Smooth muscle cell (in vitro differentiated cells): ENCODE measurements around the gene RFC5. TPM values are rescaled to one million over a fixed set of nuclear protein-coding genes. Genes with fewer than 3 reads are reported as not detected.

Experiments
- DNase-seq: peaks from one replicate; lab custom pipeline; 2025; ENCODE audit not compliant: unreplicated experiment; lab: John Stamatoyannopoulos, UW
- H2AFZ ChIP-seq: fragments of 200-600 bp; sonication (generic); 2 replicates; pipeline ENCODE4 v1.6.0; 2016; ENCODE audit warnings: antibody characterized with exemption, low read depth, mild to moderate bottlenecking
- H3F3A ChIP-seq: fragments of 200-600 bp; sonication (generic); 2 replicates; pipeline ENCODE4 v1.6.0; 2017; ENCODE audit warnings: antibody characterized with exemption, low read depth
- H3K27ac ChIP-seq: fragments of 200-600 bp; sonication (generic); 2 replicates; pipeline ENCODE4 v1.5.1; 2016; ENCODE audit warnings: low read depth, mild to moderate bottlenecking
- H3K27me3 ChIP-seq: fragments of 200-600 bp; sonication (generic); 2 replicates; pipeline ENCODE4 v1.6.1; 2016; ENCODE audit warnings: low read depth, mild to moderate bottlenecking
- H3K36me3 ChIP-seq: fragments of 200-600 bp; sonication (generic); 2 replicates; pipeline ENCODE4 v1.5.1; 2016; ENCODE audit warnings: low read depth
- H3K4me1 ChIP-seq: fragments of 200-600 bp; sonication (generic); 2 replicates; pipeline ENCODE4 v1.5.1; 2016; ENCODE audit warnings: low read depth
- H3K4me2 ChIP-seq: fragments of 200-600 bp; sonication (generic); 2 replicates; pipeline ENCODE4 v1.6.0; 2016; ENCODE audit warnings: mild to moderate bottlenecking
- H3K4me3 ChIP-seq: fragments of 200-600 bp; sonication (generic); 2 replicates; pipeline ENCODE4 v1.5.1; 2016; ENCODE audit warnings: mild to moderate bottlenecking
- H3K79me2 ChIP-seq: fragments of 200-600 bp; sonication (generic); 2 replicates; pipeline ENCODE4 v1.6.0; 2016; ENCODE audit warnings: low read depth, mild to moderate bottlenecking
- H3K9ac ChIP-seq: fragments of 200-600 bp; sonication (generic); 2 replicates; pipeline ENCODE4 v1.6.0; 2016; ENCODE audit warnings: low read depth
- H3K9me3 ChIP-seq: fragments of 200-600 bp; sonication (generic); replicated peaks from 2 replicates; pipeline ENCODE4 v1.5.1; 2016; ENCODE audit warnings: low read depth
- H4K20me1 ChIP-seq: fragments of 200-600 bp; sonication (generic); 2 replicates; pipeline ENCODE4 v1.6.0; 2016; ENCODE audit warnings: low read depth
- CTCF ChIP-seq: fragments of 200-600 bp; sonication (generic); IDR thresholded peaks from 2 replicates; pipeline ENCODE4 v1.5.1; 2017; ENCODE audit warnings: borderline replicate concordance, mild to moderate bottlenecking, antibody characterized with exemption; ENCODE audit not compliant: insufficient read depth, poor library complexity, severe bottlenecking
- WGBS: methylation state at CpG from one replicate; pipeline ENCODE4 v1.1.7; 2016; ENCODE audit warnings: low lambda C conversion rate; 5-methylcytosine and 5-hydroxymethylcytosine counted together
- polyA plus RNA-seq: library from polyadenylated mRNA; unstranded; fragments of >200 nt; fragmentation: Nextera tagmentation; extraction: Ambion mirVana; gene quantifications from 2 replicates; pipeline ENCODE4 v1.2.1, GENCODE V29; 2016
- total RNA-seq: library from RNA; depleted of rRNA; stranded (reverse); fragments of >200 nt; gene quantifications from 2 replicates; pipeline ENCODE4 v1.2.3, GENCODE V29; 2014

RFC5 gene
- total and polyA plus RNA-seq, 2 experiments from 2014 or later, result 16.4 to 27.1 TPM

GRCh38 chr12:117972301-117972700 lies 44.2 kb upstream of the RFC5 start:
- H3K9me3 ChIP-seq, result no peaks in the 10 kb centered on the region
- no peak overlapping the region for H3K9ac ChIP-seq
- no peaks in the 10 kb centered on the region for H3F3A ChIP-seq
- H3K4me2 ChIP-seq, result no peak overlapping the region
- H2AFZ ChIP-seq, result no peak overlapping the region
- TF ChIP-seq CTCF, result no peak
- no peaks in the 10 kb centered on the region for H3K79me2 ChIP-seq
- H3K4me3 ChIP-seq, result no peak overlapping the region
- DNase-seq, result no peak
- no peaks in the 10 kb centered on the region for H3K36me3 ChIP-seq
- no peaks in the 10 kb centered on the region for H4K20me1 ChIP-seq
- peaks cover 4% of the 10 kb centered on the region for H3K4me1 ChIP-seq
- H3K27me3 ChIP-seq, result peaks cover 32% of the 10 kb centered on the region
- no peak overlapping the region for H3K27ac ChIP-seq
- 72% methylated on average over 2 of the region's 2 CpGs for WGBS

DNA sequence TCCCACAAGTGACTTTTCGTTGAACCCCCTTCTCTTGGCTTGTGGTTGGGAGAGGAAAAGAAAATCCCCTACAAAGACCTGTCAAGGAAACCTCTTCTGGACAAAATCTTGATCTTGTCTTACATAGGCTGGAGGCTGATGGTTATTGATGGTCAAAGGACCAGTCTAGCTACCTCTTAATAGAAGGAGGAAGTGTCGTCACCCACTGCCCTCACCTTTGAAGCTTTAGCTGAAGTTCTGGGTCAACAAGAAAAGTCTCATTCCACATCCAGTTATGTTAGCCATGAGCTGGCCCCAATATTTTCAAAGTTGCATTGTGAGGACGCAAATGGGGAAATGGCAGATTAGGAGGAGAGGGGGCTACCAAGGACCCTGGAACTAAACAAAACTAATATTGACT lies 41.5 kb upstream of the RFC5 start:
- H3K9me3 ChIP-seq, result no peaks in the 10 kb centered on the region
- WGBS, result 83% methylated on average over 3 of the region's 3 CpGs
- H3K4me2 ChIP-seq, result no peak overlapping the region

GRCh38 chr12:117977373-117977772 lies 39.1 kb upstream of the RFC5 start:
- H3K27ac ChIP-seq, result no peak overlapping the region
- H2AFZ ChIP-seq, result no peak overlapping the region
- TF ChIP-seq CTCF, result no peak
- no peaks in the 10 kb centered on the region for H3K79me2 ChIP-seq
- no peaks in the 10 kb centered on the region for H3K4me1 ChIP-seq
- no peaks in the 10 kb centered on the region for H4K20me1 ChIP-seq
- H3K27me3 ChIP-seq, result peaks cover 3% of the 10 kb centered on the region
- 89% methylated on average over 1 of the region's 1 CpG for WGBS
- H3K9me3 ChIP-seq, result no peaks in the 10 kb centered on the region
- no peak for DNase-seq
- H3K36me3 ChIP-seq, result no peaks in the 10 kb centered on the region
- no peaks in the 10 kb centered on the region for H3F3A ChIP-seq
- no peak overlapping the region for H3K4me2 ChIP-seq
- no peak overlapping the region for H3K4me3 ChIP-seq
- H3K9ac ChIP-seq, result no peak overlapping the region

More for the DNA sequence above, 41.5 kb upstream of the RFC5 start:
- H3F3A ChIP-seq, result no peaks in the 10 kb centered on the region
- no peaks in the 10 kb centered on the region for H3K36me3 ChIP-seq
- H3K27me3 ChIP-seq, result peaks cover 5% of the 10 kb centered on the region
- no peak overlapping the region for H2AFZ ChIP-seq
- DNase-seq, result no peak
- no peaks in the 10 kb centered on the region for H3K79me2 ChIP-seq
- no peak for TF ChIP-seq CTCF
- H3K4me3 ChIP-seq, result no peak overlapping the region
- H3K9ac ChIP-seq, result no peak overlapping the region
- H3K4me1 ChIP-seq, result no peaks in the 10 kb centered on the region
- H4K20me1 ChIP-seq, result no peaks in the 10 kb centered on the region
- no peak overlapping the region for H3K27ac ChIP-seq

DNA sequence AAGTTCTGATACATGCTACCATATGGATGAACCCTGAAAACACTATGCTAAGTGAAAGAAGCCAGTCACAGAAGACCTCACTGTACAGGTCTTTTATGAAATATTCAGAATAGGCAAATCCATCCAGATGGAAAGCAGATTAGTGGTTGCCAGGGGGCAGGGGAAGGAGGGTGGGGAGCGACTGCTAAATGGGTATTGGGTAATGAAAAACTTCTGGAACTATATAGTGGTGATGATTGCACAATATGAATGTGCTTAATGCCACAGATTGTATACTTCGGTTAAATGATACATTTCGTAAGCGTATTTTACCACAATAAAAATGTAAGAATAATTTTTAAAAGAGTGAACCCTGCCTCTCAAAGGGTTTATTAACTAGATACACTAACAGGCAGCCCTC lies 35.9 kb upstream of the RFC5 start:
- Histone ChIP-seq H3K79me2 (no peaks in the 10 kb centered on the region), H3K9me3 (no peaks in the 10 kb centered on the region), H3F3A (no peaks in the 10 kb centered on the region), H3K36me3 (no peaks in the 10 kb centered on the region), H3K9ac (no peak overlapping the region), H3K4me3 (no peak overlapping the region), H3K4me1 (no peaks in the 10 kb centered on the region), H3K27ac (no peak overlapping the region), H3K4me2 (no peak overlapping the region), H2AFZ (no peak overlapping the region), H3K27me3 (peaks cover 3% of the 10 kb centered on the region), H4K20me1 (no peaks in the 10 kb centered on the region)
- TF ChIP-seq CTCF, result no peak
- 91% methylated on average over 4 of the region's 4 CpGs for WGBS
- no peak for DNase-seq
